ENCODE measurements around the gene IMMP2L. TPM values are rescaled to one million over a fixed set of nuclear protein-coding genes. Genes with fewer than 3 reads are reported as not detected.

The IMMP2L gene
- polyA plus RNA-seq, 1 experiment: 5.8 TPM

DNA sequence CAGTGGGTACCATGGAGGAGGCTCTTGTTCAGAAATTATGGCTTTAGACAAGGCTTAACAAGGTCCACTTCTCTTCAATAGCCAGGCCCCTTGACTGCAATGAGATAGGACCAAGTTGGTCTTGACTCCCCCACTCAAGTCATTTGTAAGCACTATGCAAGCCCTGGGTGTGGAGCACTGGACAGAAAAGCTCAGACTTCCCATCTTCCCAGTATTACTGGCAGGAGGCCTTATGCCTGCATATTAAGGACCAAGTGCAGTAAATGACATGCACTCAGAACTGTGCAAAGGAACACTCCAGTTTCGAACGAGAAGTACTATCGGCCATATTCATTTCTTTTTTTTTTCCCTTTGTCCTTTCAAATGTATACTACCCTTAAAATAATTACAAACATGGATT, 789.7 kb downstream of the IMMP2L start:
- Histone ChIP-seq H3K27me3 (ENCODE audit: control insufficient read depth, insufficient read depth, low read length) (no peaks in the 10 kb centered on the region), H3K4me3 (ENCODE audit: low read depth, low read length) (no peak overlapping the region), H3K36me3 (ENCODE audit: control insufficient read depth, insufficient read depth, low read length) (no peaks in the 10 kb centered on the region)
- TF ChIP-seq, protein P1, sequence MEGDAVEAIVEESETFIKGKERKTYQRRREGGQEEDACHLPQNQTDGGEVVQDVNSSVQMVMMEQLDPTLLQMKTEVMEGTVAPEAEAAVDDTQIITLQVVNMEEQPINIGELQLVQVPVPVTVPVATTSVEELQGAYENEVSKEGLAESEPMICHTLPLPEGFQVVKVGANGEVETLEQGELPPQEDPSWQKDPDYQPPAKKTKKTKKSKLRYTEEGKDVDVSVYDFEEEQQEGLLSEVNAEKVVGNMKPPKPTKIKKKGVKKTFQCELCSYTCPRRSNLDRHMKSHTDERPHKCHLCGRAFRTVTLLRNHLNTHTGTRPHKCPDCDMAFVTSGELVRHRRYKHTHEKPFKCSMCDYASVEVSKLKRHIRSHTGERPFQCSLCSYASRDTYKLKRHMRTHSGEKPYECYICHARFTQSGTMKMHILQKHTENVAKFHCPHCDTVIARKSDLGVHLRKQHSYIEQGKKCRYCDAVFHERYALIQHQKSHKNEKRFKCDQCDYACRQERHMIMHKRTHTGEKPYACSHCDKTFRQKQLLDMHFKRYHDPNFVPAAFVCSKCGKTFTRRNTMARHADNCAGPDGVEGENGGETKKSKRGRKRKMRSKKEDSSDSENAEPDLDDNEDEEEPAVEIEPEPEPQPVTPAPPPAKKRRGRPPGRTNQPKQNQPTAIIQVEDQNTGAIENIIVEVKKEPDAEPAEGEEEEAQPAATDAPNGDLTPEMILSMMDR (IDR thresholded peaks at IDR 0.05; ENCODE audit: insufficient read depth, low read depth, low read length): no peak
- ChIA-PET POLR2A (no interaction called here), CTCF (no interaction called here)
- no peak for DNase-seq (ENCODE audit: low read depth)

GRCh38 chr7:110771717-110772116, 790.6 kb downstream of the IMMP2L start:
- no peak for DNase-seq (ENCODE audit: low read depth)
- ChIA-PET CTCF (no interaction called here), POLR2A (no interaction called here)
- H3K27me3 ChIP-seq (ENCODE audit: control insufficient read depth, insufficient read depth, low read length): no peaks in the 10 kb centered on the region
- no peak overlapping the region for H3K4me3 ChIP-seq (ENCODE audit: low read depth, low read length)
- TF ChIP-seq, protein P1 (IDR thresholded peaks at IDR 0.05; ENCODE audit: insufficient read depth, low read depth, low read length): no peak
- no peaks in the 10 kb centered on the region for H3K36me3 ChIP-seq (ENCODE audit: control insufficient read depth, insufficient read depth, low read length)

DNA sequence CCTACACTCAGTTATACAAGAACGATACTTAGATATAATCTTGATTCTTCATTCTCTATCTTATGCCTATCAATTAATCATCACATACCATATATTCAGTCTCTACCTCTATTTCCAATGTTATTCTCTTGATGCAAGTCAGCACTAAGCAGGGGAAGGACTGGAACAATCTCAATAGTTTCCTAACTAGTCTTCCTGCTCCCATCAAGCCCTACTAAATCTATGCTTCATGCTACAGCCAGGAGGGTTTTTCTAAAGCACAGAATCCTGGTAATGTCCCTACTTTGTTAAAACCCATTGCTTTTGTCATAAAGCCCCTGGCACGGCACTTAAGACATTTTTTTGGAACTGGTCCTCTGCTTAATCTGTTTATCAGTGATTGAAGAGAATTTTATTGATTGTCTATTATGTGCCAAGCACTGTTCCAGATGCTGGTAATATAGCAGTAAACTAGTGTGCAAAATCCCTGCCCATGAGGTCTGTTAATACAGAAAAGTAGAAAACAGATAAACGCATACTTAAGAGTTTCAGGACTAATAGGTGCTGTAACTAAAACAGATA, 794.7 kb downstream of the IMMP2L start:
- POLR2A ChIA-PET: no interaction called here
- CTCF ChIA-PET: no interaction called here
- no peak for DNase-seq (ENCODE audit: low read depth)
- Histone ChIP-seq H3K36me3 (ENCODE audit: control insufficient read depth, insufficient read depth, low read length) (no peaks in the 10 kb centered on the region), H3K27me3 (ENCODE audit: control insufficient read depth, insufficient read depth, low read length) (no peaks in the 10 kb centered on the region), H3K4me3 (ENCODE audit: low read depth, low read length) (no peak overlapping the region)
- TF ChIP-seq, protein P1 (IDR thresholded peaks at IDR 0.05; ENCODE audit: insufficient read depth, low read depth, low read length): no peak

DNA sequence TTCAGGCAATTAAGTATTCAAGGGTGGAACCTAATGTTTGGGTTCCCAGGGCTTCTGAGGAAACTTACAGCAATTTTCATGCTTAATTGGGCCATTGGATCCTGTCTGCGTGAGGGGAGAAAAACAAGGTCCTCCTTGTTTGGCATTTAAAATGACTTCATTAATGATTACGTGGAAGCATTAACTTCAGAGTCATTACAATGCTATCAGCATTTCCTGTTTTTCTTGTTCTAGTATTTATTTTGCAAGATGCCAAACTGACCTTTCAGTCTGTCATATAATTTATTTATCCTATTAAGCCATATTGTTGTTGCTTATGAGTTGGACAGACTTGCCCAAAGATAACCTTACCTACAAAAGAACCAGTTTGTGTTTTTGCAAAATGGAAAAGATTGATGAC, 795.4 kb downstream of the IMMP2L start:
- ChIA-PET POLR2A (no interaction called here), CTCF (no interaction called here)
- TF ChIP-seq, protein P1 (IDR thresholded peaks at IDR 0.05; ENCODE audit: insufficient read depth, low read depth, low read length): no peak
- Histone ChIP-seq H3K36me3 (ENCODE audit: control insufficient read depth, insufficient read depth, low read length) (no peaks in the 10 kb centered on the region), H3K27me3 (ENCODE audit: control insufficient read depth, insufficient read depth, low read length) (no peaks in the 10 kb centered on the region), H3K4me3 (ENCODE audit: low read depth, low read length) (no peak overlapping the region)
- DNase-seq (ENCODE audit: low read depth): no peak

DNA sequence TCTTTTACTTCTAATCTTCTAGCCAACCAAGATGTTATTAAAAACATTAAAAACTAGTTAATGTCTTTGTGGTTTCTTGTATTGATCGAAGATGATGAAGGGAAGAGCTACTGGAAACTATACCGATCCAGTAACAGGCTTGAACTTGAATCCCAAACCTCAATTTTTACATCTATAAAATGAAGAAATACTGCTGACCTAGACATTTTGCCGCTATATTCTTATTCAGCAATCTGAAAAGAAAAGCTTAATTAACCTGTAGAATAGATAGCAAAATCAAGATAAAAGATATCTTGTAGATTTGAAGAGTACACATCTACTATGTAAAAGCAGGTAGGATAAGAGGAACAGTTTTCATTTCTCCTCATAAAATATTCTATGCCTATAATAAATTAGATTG, 797.4 kb downstream of the IMMP2L start:
- Histone ChIP-seq H3K4me3 (ENCODE audit: low read depth, low read length) (no peak overlapping the region), H3K27me3 (ENCODE audit: control insufficient read depth, insufficient read depth, low read length) (no peaks in the 10 kb centered on the region), H3K36me3 (ENCODE audit: control insufficient read depth, insufficient read depth, low read length) (no peaks in the 10 kb centered on the region)
- POLR2A ChIA-PET: no interaction called here
- TF ChIP-seq, protein P1 (IDR thresholded peaks at IDR 0.05; ENCODE audit: insufficient read depth, low read depth, low read length): no peak
- CTCF ChIA-PET: interaction anchor here (0.6 kb wide), 1 partner anchor 32 kb away, joined by 3 read pairs; no protein-coding TSS in a partner anchor
- no peak for DNase-seq (ENCODE audit: low read depth)
